GM13976 (cell line): ENCODE measurements around the gene STX11.

Experiments used
- DNase-seq: peaks from one replicate; pipeline ENCODE4 v3.0.0; 2012; ENCODE audit warnings: low spot score
- CTCF ChIP-seq: IDR thresholded peaks from 2 replicates; pipeline ENCODE4 v1.5.1; 2012; ENCODE audit warnings: borderline replicate concordance, mild to moderate bottlenecking; ENCODE audit not compliant: insufficient read depth; ENCODE audit errors: extremely low read depth, missing control alignments, control extremely low read depth
- in situ Hi-C: fragments of 300-500 bp; cut with MboI; formaldehyde crosslinking; loops from one replicate; pipeline ENCODE4 v1.12.0; 2022; ENCODE audit warnings: low sequenced_read_pairs, mixed read lengths, inconsistent platforms; ENCODE audit not compliant: unreplicated experiment

The STX11 gene

GRCh38 chr6:144217797-144218196 lies 67.5 kb downstream of the STX11 start:
- TF ChIP-seq CTCF = no peak
- no peak for DNase-seq
- in situ Hi-C loops = loop anchor here (5.0 kb wide), 1 partner anchor 115 kb away; no protein-coding TSS in a partner anchor

GRCh38 chr6:144219056-144219685 lies 68.9 kb downstream of the STX11 start:
- in situ Hi-C loops = loop anchor here (5.0 kb wide), 1 partner anchor 117 kb away; no protein-coding TSS in a partner anchor
- peak; percentile 58 for TF ChIP-seq CTCF
- DNase-seq = peak; percentile 59

- no peak for TF ChIP-seq CTCF
- in situ Hi-C loops = no loop called here
- no peak for DNase-seq
These were observed 69.9 kb downstream of the STX11 start for GRCh38 chr6:144220031-144220790.

GRCh38 chr6:144223686-144224085 lies 73.4 kb downstream of the STX11 start:
- no peak for DNase-seq
- in situ Hi-C loops = no loop called here

GRCh38 chr6:144231721-144232120 lies 81.4 kb downstream of the STX11 start:
- in situ Hi-C loops = no loop called here
- DNase-seq = no peak
- no peak for TF ChIP-seq CTCF

More at GRCh38 chr6:144223686-144224085, 73.4 kb downstream of the STX11 start:
- no peak for TF ChIP-seq CTCF

- in situ Hi-C loops = no loop called here
- TF ChIP-seq CTCF = no peak
- DNase-seq = no peak
These were observed 82.0 kb downstream of the STX11 start for GRCh38 chr6:144232176-144232831.
